ENCODE results near the gene MMUT. TPM values are rescaled to one million over a fixed set of nuclear protein-coding genes. Genes with fewer than 3 reads are reported as not detected.

MMUT gene
- total RNA-seq, 6 donors from 2014 or later, result 8.0 to 26.6 (median 17.2) TPM

- Histone ChIP-seq H3K9me3 (no peaks in the 10 kb centered on the region), H3K27ac (no peak overlapping the region), H3K36me3 (peaks cover 14 to 49% (median 30%) of the 10 kb centered on the region in 4 donors), H3K4me1 (no peaks in the 10 kb centered on the region), H3K27me3 (no peaks in the 10 kb centered on the region), H3K4me3 (no peak overlapping the region)
- ATAC-seq (ENCODE audit: low FRiP score in 2 of 2), result no peak
- TF ChIP-seq POLR2A (IDR thresholded peaks at IDR 0.05) (no peak), EP300 (IDR thresholded peaks at IDR 0.05) (no peak), POLR2AphosphoS5 (IDR thresholded peaks at IDR 0.05) (no peak), CTCF (IDR thresholded peaks at IDR 0.05) (no peak)
- DNase-seq, result no peak
- 100% methylated on average over 1 of the region's 1 CpG for WGBS, 2 donors
These were observed 32.2 kb downstream of the MMUT start for GRCh38 chr6:49430866-49431265.

GRCh38 chr6:49430187-49430586, 32.9 kb downstream of the MMUT start:
- no peaks in the 10 kb centered on the region for H3K27me3 ChIP-seq
- H3K27ac ChIP-seq, result no peak overlapping the region
- TF ChIP-seq POLR2A (IDR thresholded peaks at IDR 0.05) (no peak), CTCF (IDR thresholded peaks at IDR 0.05) (no peak), EP300 (IDR thresholded peaks at IDR 0.05) (no peak), POLR2AphosphoS5 (IDR thresholded peaks at IDR 0.05) (no peak)
- 44 to 73% methylated on average over 2 of the region's 2 CpGs for whole genome bisulfite sequencing, 2 donors
- H3K9me3 ChIP-seq, result no peaks in the 10 kb centered on the region
- ATAC-seq (ENCODE audit: low FRiP score in 2 of 2) (no peak), DNase-seq (no peak)
- peaks cover 9 to 42% (median 25%) of the 10 kb centered on the region in 4 donors for H3K36me3 ChIP-seq
- no peaks in the 10 kb centered on the region for H3K4me1 ChIP-seq
- no peak overlapping the region for H3K4me3 ChIP-seq

- Histone ChIP-seq H3K27ac (no peak overlapping the region), H3K36me3 (no peaks in the 10 kb centered on the region), H3K4me1 (no peaks in the 10 kb centered on the region), H3K9me3 (no peaks in the 10 kb centered on the region), H3K4me3 (no peak overlapping the region), H3K27me3 (no peaks in the 10 kb centered on the region)
- no peak for ATAC-seq (ENCODE audit: low FRiP score in 2 of 2)
- no peak for TF ChIP-seq POLR2AphosphoS5 (IDR thresholded peaks at IDR 0.05)
- no peak for TF ChIP-seq EP300 (IDR thresholded peaks at IDR 0.05)
- TF ChIP-seq POLR2A (IDR thresholded peaks at IDR 0.05), result no peak
- no peak for TF ChIP-seq CTCF (IDR thresholded peaks at IDR 0.05)
- WGBS, 2 donors, result 47 to 49% methylated on average over 1 of the region's 1 CpG
- DNase-seq, result no peak
These were observed 39.2 kb downstream of the MMUT start for GRCh38 chr6:49423817-49424216.

GRCh38 chr6:49416195-49416594, 46.9 kb downstream of the MMUT start:
- Histone ChIP-seq H3K36me3 (no peaks in the 10 kb centered on the region), H3K27ac (no peak overlapping the region), H3K4me1 (no peaks in the 10 kb centered on the region), H3K9me3 (no peaks in the 10 kb centered on the region), H3K4me3 (no peak overlapping the region), H3K27me3 (no peaks in the 10 kb centered on the region)
- no peak for ATAC-seq (ENCODE audit: low FRiP score in 2 of 2)
- 72 to 82% methylated on average over 4 of the region's 4 CpGs for WGBS, 2 donors
- no peak for TF ChIP-seq POLR2A (IDR thresholded peaks at IDR 0.05)
- TF ChIP-seq CTCF (IDR thresholded peaks at IDR 0.05), result no peak
- no peak for TF ChIP-seq EP300 (IDR thresholded peaks at IDR 0.05)
- no peak for TF ChIP-seq POLR2AphosphoS5 (IDR thresholded peaks at IDR 0.05)
- DNase-seq, result no peak

GRCh38 chr6:49415358-49415757, 47.7 kb downstream of the MMUT start:
- Histone ChIP-seq H3K4me3 (no peak overlapping the region), H3K27ac (no peak overlapping the region), H3K9me3 (no peaks in the 10 kb centered on the region), H3K27me3 (no peaks in the 10 kb centered on the region), H3K4me1 (no peaks in the 10 kb centered on the region), H3K36me3 (no peaks in the 10 kb centered on the region)
- 39 to 49% methylated on average over 1 of the region's 1 CpG for WGBS, 2 donors
- no peak for ATAC-seq (ENCODE audit: low FRiP score in 2 of 2)
- no peak for TF ChIP-seq POLR2A (IDR thresholded peaks at IDR 0.05)
- TF ChIP-seq EP300 (IDR thresholded peaks at IDR 0.05), result no peak
- TF ChIP-seq CTCF (IDR thresholded peaks at IDR 0.05), result no peak
- TF ChIP-seq POLR2AphosphoS5 (IDR thresholded peaks at IDR 0.05), result no peak
- no peak for DNase-seq

Measured in upper lobe of left lung (tissue), 6 donors.